Mucosa of descending colon (tissue), 3 donors: ENCODE data around the gene SCFD2. TPM values are rescaled to one million over a fixed set of nuclear protein-coding genes. Genes with fewer than 3 reads are reported as not detected.
"Not testable (repeated sequence)": the region's sequence is repeated elsewhere in the genome, so short reads cannot be mapped to it uniquely, and the experiment has no call there.

Source experiments
- ATAC-seq: fragments of 200-7000 bp; cut with Tn5 transposase; one replicate; pipeline ENCODE4 v1.9.1; 2020; ENCODE audit warnings: mild to moderate bottlenecking, moderate library complexity
- DNase-seq, 3 donors: peaks; one replicate each; pipeline ENCODE4 v3.0.0-alpha.2; 2020
- H3K36me3 ChIP-seq: fragments of 200-600 bp; one replicate; pipeline ENCODE4 v1.8.0; 2021; ENCODE audit warnings: low read depth, mild to moderate bottlenecking
- H3K4me1 ChIP-seq: fragments of 200-600 bp; one replicate; pipeline ENCODE4 v1.8.0; 2021; ENCODE audit warnings: low read depth, mild to moderate bottlenecking
- H3K4me3 ChIP-seq: fragments of 200-600 bp; one replicate; pipeline ENCODE4 v1.8.0; 2021; ENCODE audit warnings: mild to moderate bottlenecking
- H3K9me3 ChIP-seq: fragments of 200-600 bp; one replicate; pipeline ENCODE4 v1.8.0; 2021; ENCODE audit warnings: mild to moderate bottlenecking
- CTCF ChIP-seq: fragments of 200-600 bp; IDR thresholded peaks from one replicate; pipeline ENCODE4 v1.8.0; 2022; ENCODE audit warnings: antibody characterized with exemption, mild to moderate bottlenecking
- intact Hi-C, 2 donors: fragments of 100-400 bp; cut with DNase I in 1 of 2; cut with micrococcal nuclease in 1 of 2; formaldehyde crosslinking; loops; one replicate each; pipeline versions ENCODE4 v1.11.0 to v1.11.1; 2022; cut with DNase I, micrococcal nuclease
- total RNA-seq, 3 donors: library from RNA; stranded (reverse); fragmentation: NEBNext Ultra II Directional in 2 of 3; extraction: Animal tissue kit (Norgen Biotek cat#: 25700) in 2 of 3; gene quantifications; one replicate each; pipeline versions ENCODE4 v1.2.1 to v1.2.4, GENCODE V29; 2021 to 2023
- donor health status: DM: no; HTN: no; CAD: no; lungs with moderate emphysema.
- donor health status: DM: no; HTN: no; CAD: no.
- donor health status: DM: no; HTN: yes; CAD: no.

The SCFD2 gene
- total RNA-seq, 3 donors from 2014 or later: 11.7 to 17.2 (median 16.0) TPM

DNA sequence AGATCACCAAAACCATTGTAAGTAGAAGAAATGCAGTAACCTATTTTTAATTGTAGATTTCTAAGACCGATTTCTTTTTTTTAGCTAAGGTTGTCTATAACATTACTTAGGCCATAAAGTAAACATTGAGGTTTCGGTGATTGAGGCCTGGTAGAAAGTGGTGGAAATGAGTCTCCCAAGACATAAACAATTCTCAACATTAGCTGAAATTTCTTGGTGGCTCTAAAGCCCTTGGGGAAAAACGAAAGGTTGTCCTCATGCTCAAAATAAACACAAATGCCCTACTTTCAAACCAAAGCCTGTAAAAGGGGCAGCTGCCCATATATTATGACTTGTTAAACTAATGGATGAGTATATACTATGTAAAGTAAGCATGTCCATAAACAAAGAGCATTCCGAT is 98.8 kb downstream of the SCFD2 start:
- DNase-seq (no peak), ATAC-seq (no peak)
- TF ChIP-seq CTCF: no peak
- no peak overlapping the region for H3K4me3 ChIP-seq
- no peaks in the 10 kb centered on the region for H3K36me3 ChIP-seq
- H3K4me1 ChIP-seq: no peaks in the 10 kb centered on the region
- peaks cover 11% of the 10 kb centered on the region for H3K9me3 ChIP-seq
- intact Hi-C loops: no loop called here

- H3K4me1 ChIP-seq, H3K9me3 ChIP-seq, H3K4me3 ChIP-seq, intact Hi-C loops, ATAC-seq, H3K36me3 ChIP-seq, DNase-seq: not testable (repeated sequence)
Measured at GRCh38 chr4:53255986-53256385, 109.9 kb downstream of the SCFD2 start.

DNA sequence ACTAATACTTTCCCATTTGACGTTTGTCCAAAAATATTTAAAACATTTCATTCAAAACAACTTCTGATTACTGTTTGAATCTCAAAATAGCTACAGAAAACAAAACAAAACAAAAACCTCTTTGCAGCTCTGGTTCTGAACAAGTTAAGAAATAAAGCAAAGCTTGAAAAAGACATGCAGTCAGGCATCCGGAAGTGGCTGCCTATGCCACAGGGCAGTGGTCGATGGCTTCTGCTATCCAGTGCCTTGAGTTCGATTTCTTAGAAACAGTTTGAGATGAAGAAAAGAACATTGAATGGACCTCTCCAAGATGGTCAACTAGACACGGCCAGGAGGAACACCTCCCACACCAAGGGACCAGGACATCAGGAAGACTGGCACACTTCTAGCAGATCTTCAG is 125.3 kb downstream of the SCFD2 start:
- peaks cover 7% of the 10 kb centered on the region for H3K9me3 ChIP-seq

GRCh38 chr4:53238352-53238751 is 127.5 kb downstream of the SCFD2 start:
- H3K9me3 ChIP-seq, H3K4me1 ChIP-seq, ATAC-seq, H3K36me3 ChIP-seq, intact Hi-C loops, DNase-seq, H3K4me3 ChIP-seq: not testable (repeated sequence)

More for the DNA sequence above, 125.3 kb downstream of the SCFD2 start:
- Histone ChIP-seq H3K36me3 (no peaks in the 10 kb centered on the region), H3K4me1 (no peaks in the 10 kb centered on the region), H3K4me3 (no peak overlapping the region)
- ATAC-seq (no peak), DNase-seq (no peak)
- no peak for TF ChIP-seq CTCF
- intact Hi-C loops: no loop called here

GRCh38 chr4:53237811-53238210 is 128.1 kb downstream of the SCFD2 start:
- intact Hi-C loops, DNase-seq, H3K4me1 ChIP-seq, H3K9me3 ChIP-seq, ATAC-seq, H3K36me3 ChIP-seq, H3K4me3 ChIP-seq: not testable (repeated sequence)

DNA sequence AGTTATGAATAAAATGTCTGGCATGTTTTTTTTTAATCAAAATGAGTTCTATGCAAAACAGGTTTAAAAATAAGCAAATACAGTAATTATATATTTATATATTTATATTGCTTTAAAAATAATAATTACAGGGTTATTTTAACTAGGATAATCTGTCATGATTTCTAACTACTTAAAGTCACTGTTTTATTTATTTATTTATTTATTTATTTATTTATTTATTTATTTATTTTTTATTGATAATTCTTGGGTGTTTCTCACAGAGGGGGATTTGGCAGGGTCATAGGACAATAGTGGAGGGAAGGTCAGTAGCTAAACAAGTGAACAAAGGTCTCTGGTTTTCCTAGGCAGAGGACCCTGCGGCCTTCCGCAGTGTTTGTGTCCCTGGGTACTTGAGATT is 129.2 kb downstream of the SCFD2 start:
- H3K9me3 ChIP-seq, ATAC-seq, DNase-seq, intact Hi-C loops, H3K36me3 ChIP-seq, H3K4me3 ChIP-seq, H3K4me1 ChIP-seq: not testable (repeated sequence)

- H3K36me3 ChIP-seq: no peaks in the 10 kb centered on the region
- no peak for TF ChIP-seq CTCF
- ATAC-seq (no peak), DNase-seq (no peak)
- intact Hi-C loops: no loop called here
- H3K4me1 ChIP-seq: no peaks in the 10 kb centered on the region
- no peak overlapping the region for H3K4me3 ChIP-seq
- H3K9me3 ChIP-seq: no peaks in the 10 kb centered on the region
Measured at GRCh38 chr4:53235547-53235946, 130.3 kb downstream of the SCFD2 start.

DNA sequence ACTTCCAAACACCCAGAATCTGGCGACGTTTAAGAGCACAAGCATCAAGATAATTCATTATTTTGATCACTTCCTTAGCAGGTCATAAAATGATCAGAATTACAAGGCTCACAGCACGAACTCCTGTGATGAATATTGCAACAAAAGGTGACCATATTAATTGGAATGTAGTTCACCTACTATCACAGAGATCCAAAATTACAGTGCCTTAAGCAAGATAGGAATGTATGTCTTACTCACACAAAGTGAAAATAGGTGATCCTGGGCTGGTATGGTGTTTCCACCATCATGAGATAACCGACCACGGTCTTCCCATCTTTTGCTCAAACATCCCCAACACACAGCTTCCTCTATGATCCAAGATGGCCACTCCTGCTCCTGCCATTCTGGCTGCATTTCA is 131.2 kb downstream of the SCFD2 start:
- no peak for DNase-seq
- Histone ChIP-seq H3K36me3 (no peaks in the 10 kb centered on the region), H3K4me1 (no peaks in the 10 kb centered on the region), H3K9me3 (no peaks in the 10 kb centered on the region), H3K4me3 (no peak overlapping the region)
- intact Hi-C loops: no loop called here
- no peak for TF ChIP-seq CTCF
- no peak for ATAC-seq
